IPS-NIHi11 (cell line): Measurements from ENCODE around the gene UTS2B.

Experiments
- DNase-seq: peaks from one replicate; pipeline ENCODE4 v3.0.0; 2012; ENCODE audit warnings: mixed read lengths, low spot score

The UTS2B gene

DNA sequence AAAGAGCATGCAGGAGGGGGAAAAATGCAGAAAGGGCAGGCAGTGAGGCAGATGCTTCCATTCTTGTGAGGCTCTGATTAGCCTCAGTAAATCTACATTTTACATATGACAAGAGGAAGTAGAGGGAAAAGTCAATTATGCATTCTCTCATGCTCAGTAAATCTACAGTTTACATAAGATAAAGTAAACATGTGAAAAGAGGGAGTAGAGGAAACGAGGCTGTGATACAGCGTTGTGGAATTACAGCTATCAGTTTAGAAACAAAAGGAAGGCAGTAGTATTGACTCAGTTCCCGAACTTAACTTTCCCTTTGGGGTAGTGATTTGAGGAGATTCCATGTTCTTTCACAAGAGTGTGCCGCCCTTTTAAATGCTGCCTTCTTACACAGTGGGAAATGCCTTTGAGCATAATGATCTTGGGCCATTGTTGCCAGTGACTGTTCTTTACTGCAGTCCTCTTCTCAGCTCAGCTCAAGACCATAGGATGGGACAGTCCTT is 92.0 kb downstream of the UTS2B start:
- DNase-seq = no peak

DNA sequence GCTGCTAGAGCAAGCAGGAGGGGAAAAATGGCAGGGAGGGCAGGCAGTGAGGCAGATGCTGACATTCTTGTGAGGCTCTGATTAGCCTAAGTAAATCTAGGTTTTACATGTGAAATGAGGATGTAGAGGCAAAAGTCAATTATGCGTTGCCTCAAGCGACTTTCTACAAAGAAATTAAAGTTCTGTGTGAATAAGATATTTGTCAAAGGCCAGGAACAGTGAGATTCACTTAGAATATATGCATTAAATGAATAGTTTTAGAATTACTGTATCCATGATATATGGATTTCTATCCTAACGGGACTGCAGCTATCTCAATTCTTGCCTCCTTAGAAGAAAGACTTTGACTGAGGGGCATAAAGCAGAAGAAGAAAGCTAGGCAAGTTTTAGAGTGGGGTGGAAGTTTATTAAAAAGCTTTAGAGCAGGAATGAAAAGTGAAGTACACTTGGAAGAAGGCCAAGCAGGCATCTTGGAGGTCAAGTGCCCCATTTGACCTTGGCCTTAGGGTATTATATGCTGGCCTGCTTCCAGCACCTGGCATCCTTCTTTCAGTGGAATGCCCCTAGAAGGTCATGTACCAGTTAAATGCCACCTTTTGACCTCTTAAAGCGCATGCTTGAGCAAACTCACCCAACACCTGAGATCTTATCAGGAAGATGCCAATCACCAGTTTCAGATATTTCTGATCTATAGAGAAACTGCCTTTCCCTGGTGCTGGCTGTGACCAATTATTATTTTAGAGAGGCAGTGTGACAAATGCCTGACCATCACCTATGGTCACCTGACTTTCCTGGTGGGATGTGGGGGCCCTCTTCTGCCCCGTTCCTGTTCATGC is 93.1 kb downstream of the UTS2B start:
- DNase-seq = no peak

DNA sequence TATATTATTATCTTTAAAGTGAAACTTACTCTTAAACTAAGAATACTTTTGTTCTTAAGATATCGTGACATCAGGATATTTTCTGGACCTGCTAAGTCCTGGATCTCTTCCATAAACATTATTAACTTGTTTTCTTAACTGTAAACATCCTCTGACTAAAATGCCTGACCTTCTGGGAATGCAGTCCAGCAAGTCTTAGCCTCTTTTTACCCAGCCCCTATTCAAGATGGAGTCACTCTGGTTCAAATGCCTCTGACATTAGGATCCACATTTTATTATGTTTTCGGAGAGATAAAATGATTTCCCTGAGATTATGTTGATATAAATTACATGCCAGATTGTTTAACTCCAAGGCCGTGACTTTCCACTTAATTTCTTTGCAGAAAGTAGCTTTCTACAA is 93.7 kb downstream of the UTS2B start:
- no peak for DNase-seq

DNA sequence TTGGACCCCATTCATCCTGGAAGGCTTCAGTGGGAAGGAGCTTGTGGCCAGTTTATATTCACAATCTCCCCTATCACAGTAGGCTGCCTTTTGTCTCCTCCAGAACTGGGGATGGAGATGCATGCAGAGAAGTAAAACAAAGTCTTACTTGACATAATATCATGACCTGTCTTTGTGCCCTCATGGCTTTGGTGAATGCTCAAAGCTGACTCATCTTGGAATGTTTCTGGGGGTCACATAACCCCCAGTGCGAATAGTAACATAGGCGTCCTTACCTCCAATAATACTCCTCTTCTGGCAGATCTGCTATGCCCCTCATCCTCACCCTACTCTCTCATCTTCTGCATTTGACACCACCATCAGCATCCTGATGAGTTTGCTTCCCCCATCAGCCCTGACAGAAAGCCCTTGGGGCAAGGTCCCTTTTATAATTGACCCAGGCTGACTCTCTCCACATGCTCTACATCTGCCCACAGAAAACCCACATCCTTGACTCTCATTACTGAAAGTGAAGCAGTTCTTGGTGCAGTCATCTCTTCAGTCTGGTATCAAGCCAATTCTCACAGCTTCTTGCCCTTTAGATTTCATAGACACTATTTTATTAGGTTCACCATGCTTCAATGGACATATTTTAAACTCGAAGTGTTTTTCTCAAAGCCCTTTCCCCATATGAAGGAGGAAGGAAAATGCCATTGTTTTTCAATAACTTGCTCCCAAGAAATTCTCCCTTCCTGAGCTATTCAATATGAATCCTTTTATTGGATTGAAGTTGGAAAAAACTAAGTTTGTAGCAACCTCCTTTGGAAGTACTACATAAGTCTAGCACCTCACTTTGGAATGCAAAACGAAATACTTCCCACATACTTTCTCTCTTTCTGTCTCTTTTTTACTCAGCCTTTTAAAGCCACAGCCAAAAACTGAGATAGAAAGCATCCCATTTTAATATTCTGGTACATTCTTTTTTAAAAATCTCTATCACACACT is 94.7 kb downstream of the UTS2B start:
- DNase-seq = no peak

DNA sequence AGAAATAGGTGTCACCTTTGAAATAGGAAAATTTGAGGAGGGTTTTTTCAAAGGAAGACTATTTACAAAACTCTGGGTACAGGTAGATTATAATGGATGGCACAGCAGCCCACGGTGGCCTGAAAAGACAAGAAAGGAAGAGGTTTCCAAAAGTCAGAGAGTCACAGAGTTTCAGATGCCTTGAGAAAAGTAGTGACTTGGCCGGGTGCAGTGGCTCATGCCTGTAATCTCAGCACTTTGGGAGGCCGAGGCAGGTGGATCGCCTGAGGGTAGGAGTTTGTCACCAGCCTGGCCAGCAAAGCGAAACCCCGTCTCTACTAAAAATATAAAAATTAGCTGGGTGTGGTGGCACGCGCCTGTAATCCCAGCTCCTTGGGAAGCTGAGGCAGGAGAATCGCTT is 96.1 kb downstream of the UTS2B start:
- DNase-seq = no peak

DNA sequence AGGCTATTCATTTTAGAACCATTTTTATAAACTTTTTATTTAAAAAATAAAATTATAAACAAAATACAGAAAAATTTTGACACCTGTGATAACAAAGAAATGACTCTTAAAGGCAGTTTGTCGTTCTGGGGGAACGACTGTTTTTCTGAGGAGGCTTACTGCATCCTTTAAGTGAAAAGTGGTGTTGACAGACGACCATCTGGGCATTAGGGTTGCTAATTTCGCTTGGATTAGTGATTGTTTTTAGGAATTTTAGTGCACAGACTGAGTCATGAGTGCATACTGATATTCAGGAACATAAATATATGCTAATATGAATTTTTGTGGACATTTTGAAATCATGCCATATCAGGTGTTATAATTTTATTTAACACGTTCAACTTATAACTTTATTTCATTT is 102.8 kb downstream of the UTS2B start:
- DNase-seq = no peak

DNA sequence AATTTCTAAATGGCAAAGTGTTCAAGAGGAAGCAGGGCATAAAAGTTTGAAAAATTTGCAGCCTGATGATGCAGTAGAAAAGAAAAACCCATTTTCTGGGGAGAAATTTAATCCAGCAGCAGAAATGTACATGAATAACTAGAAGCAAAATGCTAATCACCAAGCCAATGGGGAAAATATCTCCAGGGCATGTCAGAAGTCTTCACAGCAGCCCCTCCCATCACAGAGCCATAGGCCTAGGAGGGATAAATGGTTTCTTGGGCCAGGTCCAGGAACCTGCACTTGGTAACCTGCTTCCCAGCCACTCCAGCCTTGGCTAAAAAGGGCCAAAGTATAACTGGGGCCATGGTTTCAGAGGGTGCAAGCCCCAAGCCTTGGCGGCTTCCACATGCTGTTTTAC is 108.7 kb downstream of the UTS2B start:
- no peak for DNase-seq

DNA sequence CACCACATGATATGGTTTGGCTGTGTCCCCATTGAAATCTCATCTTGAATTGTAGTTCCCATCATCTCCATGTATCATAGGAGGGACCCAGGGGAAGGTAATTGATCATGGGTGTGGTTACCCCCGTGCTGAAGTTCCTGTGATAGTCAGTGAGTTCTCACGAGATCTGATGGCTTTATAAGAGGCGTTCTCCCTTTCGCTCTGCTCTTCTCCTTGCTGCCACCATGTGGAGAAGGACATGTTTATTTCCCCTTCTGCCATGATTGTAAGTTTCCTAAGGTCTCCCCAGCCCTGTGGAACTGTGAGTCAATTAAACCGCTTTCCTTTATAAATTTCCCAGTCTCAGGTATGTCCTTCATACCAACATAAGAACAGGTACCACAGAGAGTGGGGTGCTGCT is 109.4 kb downstream of the UTS2B start:
- DNase-seq = no peak

DNA sequence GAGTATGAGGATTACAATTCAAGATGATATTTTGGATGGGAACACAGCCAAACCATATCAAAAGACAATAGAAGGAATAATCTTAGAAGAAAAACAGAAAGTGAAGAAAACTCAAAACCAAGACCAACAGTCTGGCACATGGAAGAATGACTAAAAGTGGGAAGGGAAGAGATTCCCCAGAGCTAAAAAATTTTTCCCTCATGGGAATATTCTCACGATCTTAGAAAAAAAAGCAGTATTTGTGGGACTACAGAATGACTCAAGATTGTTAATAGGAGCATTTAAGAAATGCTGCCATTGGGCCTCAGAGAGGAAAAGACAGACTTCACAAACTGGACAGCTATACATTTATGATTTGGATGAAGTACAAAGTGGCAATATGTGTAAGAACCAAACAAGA is 113.0 kb downstream of the UTS2B start:
- no peak for DNase-seq
